K562 (cell line): ENCODE results near the gene NIPAL4. TPM values are rescaled to one million over a fixed set of nuclear protein-coding genes. Genes with fewer than 3 reads are reported as not detected.

ENCODE experiments used
- CHD1 ChIP-seq: fragments of 200-600 bp; sonication (generic); IDR thresholded peaks from one replicate; pipeline ENCODE4 v1.6.1; 2012; ENCODE audit warnings: mild to moderate bottlenecking, moderate library complexity, low read length, inconsistent platforms
- HMGN3 ChIP-seq: IDR thresholded peaks from 2 replicates; pipeline ENCODE4 v1.6.1; 2011; ENCODE audit warnings: borderline replicate concordance, low read depth, mild to moderate bottlenecking, mixed read lengths, low read length; ENCODE audit not compliant: insufficient read length; ENCODE audit errors: extremely low read depth
- PHF20 ChIP-seq: fragments of 450-650 bp; IDR thresholded peaks from 2 replicates; pipeline ENCODE4 v1.6.1; 2018; ENCODE audit not compliant: partially characterized antibody
- XRCC4 ChIP-seq: IDR thresholded peaks from one replicate; pipeline ENCODE4 v1.6.1; 2011; ENCODE audit not compliant: insufficient read depth, insufficient read length; ENCODE audit errors: extremely low read depth
- ZNF589 ChIP-seq: fragments of 200-800 bp; sonication (Bioruptor generic); IDR thresholded peaks from 2 replicates; pipeline ENCODE4 v1.6.1; 2016; ENCODE audit warnings: low read depth, missing genetic modification characterization, missing compliant biosample characterization
- polyA plus RNA-seq, 8 experiments: library from polyadenylated mRNA; depleted of rRNA in 4 of 8; stranded (reverse) in 5 of 8; unstranded in 3 of 8; fragments of >200 nt; fragmentation: Nextera tagmentation in 2 of 8; fragmentation: Illumina TruSeq in 1 of 8; extraction: Ambion mirVana in 2 of 8; extraction: Trizol in 1 of 8; gene quantifications; 2 replicates each; pipeline versions ENCODE4 v1.2.1 to v1.2.3, GENCODE V29; 2011 to 2014; ENCODE audit warnings: inconsistent platforms in 1 of 8, missing spikeins in 1 of 8
- total RNA-seq, 7 experiments: library from RNA; depleted of rRNA in 6 of 7; stranded (reverse); fragments of >200 nt in 6 of 7; fragmentation: Illumina TruSeq in 2 of 7; extraction: Trizol in 2 of 7; gene quantifications; 2 replicates each; pipeline versions ENCODE4 v1.2.1 to v1.2.3, GENCODE V29; 2011 to 2021; ENCODE audit warnings: low replicate concordance in 1 of 7
- TF ChIP-seq, protein P1 (sequence below), 2 experiments: fragments of 450-650 bp; formaldehyde crosslinking in 1 of 2; IDR thresholded peaks; 2 replicates each; pipeline versions ENCODE4 v1.4.0 to v1.6.1; 2014 to 2020; ENCODE audit warnings: mild to moderate bottlenecking in 2 of 2, borderline replicate concordance in 1 of 2, low read depth in 1 of 2

NIPAL4 gene
- total and polyA plus RNA-seq, 9 of the 15 experiments (the other 6 are each of a cell fraction or from before 2014, with no cell fraction given): not detected

DNA sequence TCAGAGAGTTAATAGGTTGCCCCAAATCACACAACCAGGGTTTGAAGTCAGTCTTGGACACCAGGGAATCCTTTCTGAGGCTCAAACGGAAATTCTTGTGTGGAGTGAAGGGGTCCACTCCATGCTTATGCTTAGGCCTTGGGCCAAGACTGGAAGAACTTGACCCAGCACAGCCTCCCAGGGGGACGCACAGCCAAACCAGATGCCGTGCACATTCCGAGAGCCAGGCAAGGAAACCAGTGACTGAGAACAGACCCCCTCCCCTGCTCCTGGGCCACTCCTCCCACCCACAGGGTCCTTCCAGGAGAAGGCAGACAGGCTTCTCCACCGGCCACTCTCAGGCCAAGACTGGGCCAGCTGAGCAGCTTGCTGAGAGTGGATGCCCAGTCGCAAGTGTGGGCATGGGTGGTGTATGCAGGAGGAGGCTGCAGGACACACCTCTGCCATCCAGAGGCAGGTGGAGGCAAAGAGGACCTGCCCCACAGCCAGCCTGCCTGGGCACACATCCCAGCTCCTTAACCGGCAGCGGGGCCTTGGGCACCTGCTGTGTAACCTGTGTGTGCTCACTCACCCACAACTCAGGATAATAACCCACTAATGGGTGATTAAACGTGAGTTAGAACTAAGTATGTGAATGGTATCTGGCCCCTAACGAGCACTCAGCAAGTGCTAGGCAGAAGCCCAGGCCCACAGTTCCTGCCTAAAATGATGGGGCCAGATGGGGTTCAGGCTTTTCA, 38.0 kb downstream of the NIPAL4 start (continued):
- TF ChIP-seq, protein P1, sequence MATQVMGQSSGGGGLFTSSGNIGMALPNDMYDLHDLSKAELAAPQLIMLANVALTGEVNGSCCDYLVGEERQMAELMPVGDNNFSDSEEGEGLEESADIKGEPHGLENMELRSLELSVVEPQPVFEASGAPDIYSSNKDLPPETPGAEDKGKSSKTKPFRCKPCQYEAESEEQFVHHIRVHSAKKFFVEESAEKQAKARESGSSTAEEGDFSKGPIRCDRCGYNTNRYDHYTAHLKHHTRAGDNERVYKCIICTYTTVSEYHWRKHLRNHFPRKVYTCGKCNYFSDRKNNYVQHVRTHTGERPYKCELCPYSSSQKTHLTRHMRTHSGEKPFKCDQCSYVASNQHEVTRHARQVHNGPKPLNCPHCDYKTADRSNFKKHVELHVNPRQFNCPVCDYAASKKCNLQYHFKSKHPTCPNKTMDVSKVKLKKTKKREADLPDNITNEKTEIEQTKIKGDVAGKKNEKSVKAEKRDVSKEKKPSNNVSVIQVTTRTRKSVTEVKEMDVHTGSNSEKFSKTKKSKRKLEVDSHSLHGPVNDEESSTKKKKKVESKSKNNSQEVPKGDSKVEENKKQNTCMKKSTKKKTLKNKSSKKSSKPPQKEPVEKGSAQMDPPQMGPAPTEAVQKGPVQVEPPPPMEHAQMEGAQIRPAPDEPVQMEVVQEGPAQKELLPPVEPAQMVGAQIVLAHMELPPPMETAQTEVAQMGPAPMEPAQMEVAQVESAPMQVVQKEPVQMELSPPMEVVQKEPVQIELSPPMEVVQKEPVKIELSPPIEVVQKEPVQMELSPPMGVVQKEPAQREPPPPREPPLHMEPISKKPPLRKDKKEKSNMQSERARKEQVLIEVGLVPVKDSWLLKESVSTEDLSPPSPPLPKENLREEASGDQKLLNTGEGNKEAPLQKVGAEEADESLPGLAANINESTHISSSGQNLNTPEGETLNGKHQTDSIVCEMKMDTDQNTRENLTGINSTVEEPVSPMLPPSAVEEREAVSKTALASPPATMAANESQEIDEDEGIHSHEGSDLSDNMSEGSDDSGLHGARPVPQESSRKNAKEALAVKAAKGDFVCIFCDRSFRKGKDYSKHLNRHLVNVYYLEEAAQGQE (IDR thresholded peaks at IDR 0.05; ENCODE audit: borderline replicate concordance): no peak
- TF ChIP-seq, protein P1 (CRISPR knock-in tag; IDR thresholded peaks at IDR 0.05; ENCODE audit: low read depth): no peak
- no peak for TF ChIP-seq CHD1
- TF ChIP-seq ZNF589 (CRISPR knock-in tag): no peak
- TF ChIP-seq XRCC4: no peak
- no peak for TF ChIP-seq PHF20
- TF ChIP-seq HMGN3: no peak
- TF ChIP-seq, all 486 proteins: peak for 0
